ENCODE results near the gene SIGLEC10. TPM values are rescaled to one million over a fixed set of nuclear protein-coding genes. Genes with fewer than 3 reads are reported as not detected.

SIGLEC10 gene
- total RNA-seq (2014; rRNA removed; shearing (Covaris generic)) (not detected in 2 replicates), polyA plus RNA-seq (2016; fragmentation: Nextera tagmentation; extraction: Ambion mirVana) (0.47 and 0.56 TPM in 2 replicates)
- long read RNA-seq, result 0 reads

- H3K36me3 Mint-ChIP-seq (ENCODE audit: low read depth), result peaks cover 4% of the 10 kb centered on the region; the same call in 1 of the 3 replicates
- ATAC-seq, result peak; percentile 30
These were observed at the start of gene SIGLEC10 for GRCh38 chr19:51417107-51417809. TSS of gene SIGLEC10 (minus strand) at chr19:51417642. CDS start at chr19:51417581, 61 bp downstream.

More at GRCh38 chr19:51417107-51417809, at the start of gene SIGLEC10:
- H3K4me1 ChIP-seq (ENCODE audit: insufficient read depth), result peaks cover 6% of the 10 kb centered on the region; the same call in 1 of the 2 replicates
- H3K4me3 Mint-ChIP-seq, result no peak within 1 kb of the TSS
- no peaks in the 10 kb centered on the region for H3K36me3 ChIP-seq (ENCODE audit: insufficient read depth)
- H3K9me2 ChIP-seq (ENCODE audit: insufficient read depth), result no peaks in the 10 kb centered on the region
- H3K4me2 ChIP-seq, result no peak within 1 kb of the TSS
- H2AFZ ChIP-seq, result no peak within 1 kb of the TSS
- TF ChIP-seq ZNF331 (CRISPR knock-in tag; IDR thresholded peaks at IDR 0.05; ENCODE audit: low read depth) (no peak), ZNF462 (CRISPR knock-in tag; IDR thresholded peaks at IDR 0.05) (no peak), ETS1 (IDR thresholded peaks at IDR 0.05) (no peak), JUNB (IDR thresholded peaks at IDR 0.05; ENCODE audit: unreplicated experiment) (no peak), EZH2 (IDR thresholded peaks at IDR 0.05; ENCODE audit: low read depth, unreplicated experiment) (no peak), EZH2phosphoT487 (IDR thresholded peaks at IDR 0.05; ENCODE audit: unreplicated experiment) (no peak), POLR2AphosphoS5 (IDR thresholded peaks at IDR 0.05; ENCODE audit: low read depth) (no peak), CTCF (conservative IDR thresholded peaks at IDR 0.05; ENCODE audit: low read depth in 2 of 2) (no peak), STAT1 (IDR thresholded peaks at IDR 0.05; ENCODE audit: unreplicated experiment) (no peak), CREB1 (CRISPR knock-in tag; IDR thresholded peaks at IDR 0.05; ENCODE audit: low read depth) (no peak), ZNF114 (CRISPR knock-in tag; IDR thresholded peaks at IDR 0.05) (no peak), NANOG (IDR thresholded peaks at IDR 0.05; ENCODE audit: borderline replicate concordance) (no peak), REST (IDR thresholded peaks at IDR 0.05; ENCODE audit: unreplicated experiment) (no peak)
- H3K27me3 Mint-ChIP-seq (ENCODE audit: insufficient read depth, low read depth, poor library complexity), result peaks cover 30% of the 10 kb centered on the region
- H3K4me1 Mint-ChIP-seq, result peaks cover 10% of the 10 kb centered on the region; the same call in 2 of the 3 replicates
- H3K9me3 Mint-ChIP-seq, result peaks cover 3% of the 10 kb centered on the region; the same call in 1 of the 3 replicates
- peaks cover 10% of the 10 kb centered on the region; the same call in 1 of the 2 replicates for H3K27me3 ChIP-seq (ENCODE audit: insufficient read depth)
- H3F3A ChIP-seq (replicated peaks; ENCODE audit: low read depth), result no peaks in the 10 kb centered on the region
- no peak within 1 kb of the TSS for H3K27ac Mint-ChIP-seq
- H4K20me1 ChIP-seq (replicated peaks; ENCODE audit: insufficient read depth), result no peaks in the 10 kb centered on the region
- no peak within 1 kb of the TSS for H3K4me3 ChIP-seq
- DNase-seq (ENCODE audit: low spot score), result peak; percentile 46
- no peak within 1 kb of the TSS for H3K27ac ChIP-seq (ENCODE audit: low read depth)
- H3K79me2 ChIP-seq (replicated peaks; ENCODE audit: insufficient read depth), result no peaks in the 10 kb centered on the region
